Natural killer cell (primary cell): ENCODE measurements around the gene PERM1. TPM values are rescaled to one million over a fixed set of nuclear protein-coding genes. Genes with fewer than 3 reads are reported as not detected.

Experiments used
- ATAC-seq, 3 donors: fragments of 150-1000 bp in 2 of 3; fragments of 200-7000 bp in 1 of 3; cut with Tn5 transposase; 1 replicate in 1 of 3; 2 replicates in 2 of 3; pipeline ENCODE4 v1.10.0; 2021; ENCODE audit warnings: mild to moderate bottlenecking in 2 of 3, moderate library complexity in 2 of 3
- DNase-seq, 2 donors: peaks; one replicate each; pipeline versions ENCODE4 v3.0.0 to v3.0.0-alpha.2; 2013 to 2021; ENCODE audit warnings: mixed read lengths in 1 of 2
- H3K27ac ChIP-seq: one replicate; pipeline ENCODE4 v1.5.1; 2013; ENCODE audit warnings: mild to moderate bottlenecking, low read length
- H3K27me3 ChIP-seq: one replicate; pipeline ENCODE4 v1.6.1; 2013; ENCODE audit warnings: low read length; ENCODE audit not compliant: control insufficient read depth, insufficient read depth
- H3K36me3 ChIP-seq: one replicate; pipeline ENCODE4 v1.6.1; 2013; ENCODE audit warnings: low read length; ENCODE audit not compliant: control insufficient read depth, insufficient read depth
- H3K4me1 ChIP-seq: one replicate; pipeline ENCODE4 v1.6.1; 2013; ENCODE audit warnings: low read length; ENCODE audit not compliant: control insufficient read depth, insufficient read depth
- H3K4me3 ChIP-seq: one replicate; pipeline ENCODE4 v1.5.1; 2013; ENCODE audit warnings: low read length
- H3K9me3 ChIP-seq: one replicate; pipeline ENCODE4 v1.6.1; 2013; ENCODE audit warnings: low read length; ENCODE audit not compliant: control insufficient read depth, insufficient read depth
- H3K27ac Mint-ChIP-seq, 2 donors: one replicate each; pipeline ENCODE4 v1.8.0; 2022; ENCODE audit warnings: mild to moderate bottlenecking in 2 of 2, mixed read lengths in 2 of 2, moderate library complexity in 1 of 2
- H3K27me3 Mint-ChIP-seq, 2 donors: one replicate each; pipeline ENCODE4 v1.8.0; 2022; ENCODE audit warnings: low read depth in 2 of 2, mixed read lengths in 2 of 2
- H3K36me3 Mint-ChIP-seq: one replicate; pipeline ENCODE4 v1.8.0; 2022; ENCODE audit warnings: mixed read lengths
- H3K4me1 Mint-ChIP-seq, 2 donors: one replicate each; pipeline ENCODE4 v1.8.0; 2022; ENCODE audit warnings: mixed read lengths in 2 of 2
- H3K4me3 Mint-ChIP-seq: one replicate; pipeline ENCODE4 v1.8.0; 2022; ENCODE audit warnings: mild to moderate bottlenecking, moderate library complexity, mixed read lengths
- H3K9me3 Mint-ChIP-seq, 2 donors: one replicate each; pipeline ENCODE4 v1.8.0; 2022; ENCODE audit warnings: mixed read lengths in 2 of 2
- CTCF ChIP-seq: fragments of 200-600 bp; IDR thresholded peaks from one replicate; pipeline ENCODE4 v1.8.0; 2022; ENCODE audit warnings: antibody characterized with exemption
- WGBS: methylation state at CpG from one replicate; pipeline ENCODE4 v1.1.7; 2013; ENCODE audit warnings: missing lambda C conversion rate; ENCODE audit not compliant: insufficient coverage; 5-methylcytosine and 5-hydroxymethylcytosine counted together
- intact Hi-C: fragments of 100-400 bp; cut with micrococcal nuclease; formaldehyde crosslinking; loops from one replicate; pipeline ENCODE4 v1.14.2; 2022
- total RNA-seq, 4 donors: library from RNA; stranded (reverse); fragments of 120-200 nt in 1 of 4; gene quantifications; one replicate each; pipeline versions ENCODE4 v1.2.3 to v1.2.4, GENCODE V29; 2013 to 2022

PERM1 gene
- total RNA-seq, 3 donors from 2014 or later (not counting 1 experiment from before 2014, with no cell fraction given), result not detected

- Mint-ChIP-seq H3K4me3 (no peak overlapping the region), H3K27me3 (peaks cover 0 to 12% of the 10 kb centered on the region in 2 donors), H3K27ac (no peak overlapping the region), H3K4me1 (peaks cover 0 to 8% of the 10 kb centered on the region in 2 donors), H3K36me3 (no peaks in the 10 kb centered on the region), H3K9me3 (no peaks in the 10 kb centered on the region)
- DNase-seq (no peak), ATAC-seq (no peak)
- H3K27ac ChIP-seq, result no peak overlapping the region
- 87% methylated on average over 17 of the region's 17 CpGs for WGBS
- H3K4me1 ChIP-seq, result peaks cover 12% of the 10 kb centered on the region
- no peaks in the 10 kb centered on the region for H3K9me3 ChIP-seq
- TF ChIP-seq CTCF, result no peak
- no peaks in the 10 kb centered on the region for H3K36me3 ChIP-seq
- H3K4me3 ChIP-seq, result no peak overlapping the region
- intact Hi-C loops, result no loop called here
- peaks cover 13% of the 10 kb centered on the region for H3K27me3 ChIP-seq
These were observed 7.1 kb downstream of the PERM1 start for GRCh38 chr1:974687-975328.

- WGBS, result 91% methylated on average over 11 of the region's 11 CpGs
- ATAC-seq (no peak), DNase-seq (no peak)
- Mint-ChIP-seq H3K4me1 (peaks cover 0 to 8% of the 10 kb centered on the region in 2 donors), H3K36me3 (no peaks in the 10 kb centered on the region), H3K9me3 (no peaks in the 10 kb centered on the region), H3K27me3 (peaks cover 0 to 17% of the 10 kb centered on the region in 2 donors), H3K4me3 (no peak overlapping the region), H3K27ac (no peak overlapping the region)
- no peaks in the 10 kb centered on the region for H3K36me3 ChIP-seq
- no peak overlapping the region for H3K27ac ChIP-seq
- H3K9me3 ChIP-seq, result no peaks in the 10 kb centered on the region
- H3K4me1 ChIP-seq, result peaks cover 12% of the 10 kb centered on the region
- H3K4me3 ChIP-seq, result no peak overlapping the region
- TF ChIP-seq CTCF, result no peak
- H3K27me3 ChIP-seq, result peaks cover 13% of the 10 kb centered on the region
- intact Hi-C loops, result no loop called here
These were observed 7.6 kb downstream of the PERM1 start for GRCh38 chr1:974293-974640.

GRCh38 chr1:973459-974292 is 8.2 kb downstream of the PERM1 start:
- peaks cover 13% of the 10 kb centered on the region for H3K27me3 ChIP-seq

More at GRCh38 chr1:973459-974292, 8.2 kb downstream of the PERM1 start:
- Mint-ChIP-seq H3K27ac (no peak overlapping the region), H3K4me1 (peaks cover 0 to 8% of the 10 kb centered on the region in 2 donors), H3K4me3 (no peak overlapping the region), H3K9me3 (no peaks in the 10 kb centered on the region), H3K36me3 (no peaks in the 10 kb centered on the region), H3K27me3 (peaks cover 0 to 19% of the 10 kb centered on the region in 2 donors)
- 92% methylated on average over 28 of the region's 28 CpGs for WGBS
- H3K4me3 ChIP-seq, result no peak overlapping the region
- H3K9me3 ChIP-seq, result no peaks in the 10 kb centered on the region
- intact Hi-C loops, result no loop called here
- H3K36me3 ChIP-seq, result no peaks in the 10 kb centered on the region
- DNase-seq (no peak), ATAC-seq (no peak)
- peaks cover 12% of the 10 kb centered on the region for H3K4me1 ChIP-seq
- no peak overlapping the region for H3K27ac ChIP-seq
- TF ChIP-seq CTCF, result no peak
